Measurements from ENCODE around the gene MEI4.

MEI4 gene

DNA sequence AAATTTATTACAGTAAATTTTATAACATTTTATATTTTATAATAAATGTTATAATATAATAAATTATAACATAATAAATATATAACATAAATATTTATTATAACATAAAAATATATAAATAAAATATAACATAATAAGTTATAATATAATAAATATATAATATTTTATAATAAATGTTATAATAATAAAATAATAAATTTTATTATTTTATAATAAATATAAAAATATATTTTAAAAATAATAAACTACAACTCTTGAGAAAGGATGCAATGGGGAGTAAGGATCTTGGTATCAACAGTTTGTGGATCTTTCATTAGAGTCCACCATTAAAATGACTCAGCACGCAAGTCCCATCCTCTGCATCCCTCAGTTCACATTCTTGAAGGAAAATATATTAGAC, 312.6 kb downstream of the MEI4 start:
- no peak for DNase-seq (ENCODE audit: low read depth)

DNA sequence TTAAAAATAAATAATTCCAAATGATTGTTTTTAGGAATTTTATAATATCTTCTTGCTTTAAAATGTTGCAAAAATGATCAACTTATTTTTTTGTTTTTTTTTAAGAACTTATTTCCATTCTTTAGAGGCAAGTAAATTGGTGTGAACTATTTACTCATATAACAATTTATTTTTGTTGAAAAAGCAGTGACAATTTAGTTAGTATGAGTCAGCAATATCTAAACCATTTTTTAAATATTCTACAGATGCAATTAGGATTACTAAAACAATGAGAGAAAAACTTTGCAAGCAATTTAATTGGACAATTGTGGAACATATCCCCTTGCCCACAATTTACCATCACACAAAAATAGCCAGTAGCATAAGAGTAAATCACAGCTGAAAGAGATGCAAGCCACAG, 319.5 kb downstream of the MEI4 start:
- DNase-seq (ENCODE audit: low read depth) = no peak
